ENCODE results near the gene CD37. TPM values are rescaled to one million over a fixed set of nuclear protein-coding genes. Genes with fewer than 3 reads are reported as not detected.
A peak's percentile ranks its signal among the peaks of the same experiment; 100 is the strongest.

CD37 gene
- total RNA-seq, 3 donors from 2014 or later, result 2.9 to 19.7 (median 15.4) TPM

- DNase-seq (ENCODE audit: low spot score in 2 of 2), result peak; percentile 65 to 86
- H3K9me3 ChIP-seq, result no peaks in the 10 kb centered on the region
- intact Hi-C loops (cut with DNase I; ENCODE audit: low total_unique reads), result no loop called here
- peaks cover 0 to 3% of the 10 kb centered on the region in 2 donors for H3K4me1 ChIP-seq
- no peaks in the 10 kb centered on the region for H3K36me3 ChIP-seq
- H3K27me3 ChIP-seq, result no peaks in the 10 kb centered on the region
- TF ChIP-seq POLR2AphosphoS5 (IDR thresholded peaks at IDR 0.05) (peak in 2 of 3 donors; percentile 25 to 51), POLR2A (IDR thresholded peaks at IDR 0.05) (no peak)
- peak overlapping the region; percentile 93 to 98 for H3K27ac ChIP-seq
- peak overlapping the region; percentile 78 to 89 (median 86) for H3K4me3 ChIP-seq
Measured at GRCh38 chr19:49361438-49362047, 26.3 kb downstream of the CD37 start.

- peak in 1 of 2 donors; percentile 46 for DNase-seq (ENCODE audit: low spot score in 2 of 2)
- peak within 1 kb of the TSS; percentile 78 to 89 (median 86) for H3K4me3 ChIP-seq
- H3K9me3 ChIP-seq, result no peaks in the 10 kb centered on the region
- intact Hi-C loops (cut with DNase I; ENCODE audit: low total_unique reads), result no loop called here
- peak within 1 kb of the TSS; percentile 93 to 98 for H3K27ac ChIP-seq
- H3K36me3 ChIP-seq, result no peaks in the 10 kb centered on the region
- TF ChIP-seq POLR2A (IDR thresholded peaks at IDR 0.05) (peak; percentile 41), POLR2AphosphoS5 (IDR thresholded peaks at IDR 0.05) (peak in 2 of 3 donors; percentile 15 to 20)
- TF ChIP-seq, protein P1, sequence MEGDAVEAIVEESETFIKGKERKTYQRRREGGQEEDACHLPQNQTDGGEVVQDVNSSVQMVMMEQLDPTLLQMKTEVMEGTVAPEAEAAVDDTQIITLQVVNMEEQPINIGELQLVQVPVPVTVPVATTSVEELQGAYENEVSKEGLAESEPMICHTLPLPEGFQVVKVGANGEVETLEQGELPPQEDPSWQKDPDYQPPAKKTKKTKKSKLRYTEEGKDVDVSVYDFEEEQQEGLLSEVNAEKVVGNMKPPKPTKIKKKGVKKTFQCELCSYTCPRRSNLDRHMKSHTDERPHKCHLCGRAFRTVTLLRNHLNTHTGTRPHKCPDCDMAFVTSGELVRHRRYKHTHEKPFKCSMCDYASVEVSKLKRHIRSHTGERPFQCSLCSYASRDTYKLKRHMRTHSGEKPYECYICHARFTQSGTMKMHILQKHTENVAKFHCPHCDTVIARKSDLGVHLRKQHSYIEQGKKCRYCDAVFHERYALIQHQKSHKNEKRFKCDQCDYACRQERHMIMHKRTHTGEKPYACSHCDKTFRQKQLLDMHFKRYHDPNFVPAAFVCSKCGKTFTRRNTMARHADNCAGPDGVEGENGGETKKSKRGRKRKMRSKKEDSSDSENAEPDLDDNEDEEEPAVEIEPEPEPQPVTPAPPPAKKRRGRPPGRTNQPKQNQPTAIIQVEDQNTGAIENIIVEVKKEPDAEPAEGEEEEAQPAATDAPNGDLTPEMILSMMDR (IDR thresholded peaks at IDR 0.05), result no peak
- no peaks in the 10 kb centered on the region for H3K4me1 ChIP-seq
- no peaks in the 10 kb centered on the region for H3K27me3 ChIP-seq
Measured at GRCh38 chr19:49362048-49362928, 27.1 kb downstream of the CD37 start, which contains the start of gene TEAD2. TSS of gene TEAD2 (minus strand) at chr19:49362416. CDS start at chr19:49360075, 2,341 bp downstream.

DNA sequence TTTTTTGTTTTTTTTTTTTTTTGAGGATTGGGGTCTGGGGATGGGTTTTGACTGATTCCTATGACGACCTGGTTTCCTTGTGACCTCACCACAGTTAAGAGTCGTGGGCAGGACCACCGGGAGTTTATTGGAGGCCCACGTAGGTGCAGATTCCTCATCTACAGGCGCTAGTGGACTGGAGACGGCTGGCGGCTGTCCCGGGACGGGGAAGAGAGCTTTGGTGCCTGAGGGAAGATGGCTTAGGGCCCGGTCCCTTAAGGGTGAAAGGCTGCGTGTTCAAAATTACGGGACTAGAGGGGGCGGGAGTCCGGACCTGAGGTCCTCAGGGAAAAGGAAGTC is 27.7 kb downstream of the CD37 start:
- peak in 1 of 2 donors; percentile 63 for DNase-seq (ENCODE audit: low spot score in 2 of 2)
- no peaks in the 10 kb centered on the region for H3K4me1 ChIP-seq
- TF ChIP-seq POLR2AphosphoS5 (IDR thresholded peaks at IDR 0.05) (no peak), POLR2A (IDR thresholded peaks at IDR 0.05) (no peak)
- TF ChIP-seq, protein P1 (IDR thresholded peaks at IDR 0.05), result no peak
- intact Hi-C loops (cut with DNase I; ENCODE audit: low total_unique reads), result no loop called here
- H3K9me3 ChIP-seq, result no peaks in the 10 kb centered on the region
- no peaks in the 10 kb centered on the region for H3K36me3 ChIP-seq
- peak overlapping the region; percentile 78 to 93 for H3K27ac ChIP-seq
- no peaks in the 10 kb centered on the region for H3K27me3 ChIP-seq
- peak overlapping the region; percentile 78 to 89 (median 86) for H3K4me3 ChIP-seq

DNA sequence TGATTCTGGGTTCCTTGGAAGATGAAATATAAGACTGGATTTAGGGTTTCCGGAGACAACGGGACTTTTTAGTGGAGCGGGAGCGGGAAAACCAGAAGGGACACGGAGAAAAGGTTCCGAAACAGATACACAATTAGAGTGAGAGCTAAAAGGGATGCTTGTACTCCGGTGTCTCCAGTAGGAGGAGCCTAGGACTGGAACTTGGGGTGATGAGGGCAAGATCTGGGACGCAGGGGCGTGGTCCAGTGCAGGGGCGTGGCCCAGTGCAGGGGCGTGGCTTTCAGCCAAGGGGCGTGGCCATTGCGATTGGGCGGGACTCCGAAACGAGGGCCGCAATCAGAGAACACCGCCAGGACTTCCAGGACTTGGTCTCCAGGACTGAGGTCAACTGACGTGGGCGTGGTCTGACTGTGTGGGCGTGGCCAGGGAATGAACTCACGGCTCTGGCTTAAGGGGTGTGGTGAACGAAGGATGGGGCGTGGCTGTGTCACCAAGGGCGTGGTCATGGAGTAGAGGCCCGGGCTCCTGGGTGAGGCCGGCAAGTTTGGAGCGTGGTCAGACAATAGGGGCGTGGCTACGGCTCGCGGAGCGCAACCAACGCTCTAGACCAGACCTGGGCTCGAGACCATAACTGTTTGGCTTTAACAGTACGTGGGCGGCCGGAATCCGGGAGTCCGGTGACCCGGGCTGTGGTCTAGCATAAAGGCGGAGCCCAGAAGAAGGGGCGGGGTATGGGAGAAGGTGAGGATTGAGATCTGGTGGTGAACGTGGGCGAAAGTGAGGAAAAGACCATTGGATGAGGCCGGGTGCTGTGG is 28.3 kb downstream of the CD37 start, which contains the start of gene DKKL1:
Gene DKKL1 (plus strand): TSS at position 610 of the 815 bp plus-strand sequence. CDS start 122 bp downstream, at position 732.
- H3K4me3 ChIP-seq, result peak within 1 kb of the TSS; percentile 78 to 89 (median 86)
- H3K36me3 ChIP-seq, result no peaks in the 10 kb centered on the region
- intact Hi-C loops (cut with DNase I; ENCODE audit: low total_unique reads), result no loop called here
- peaks cover 0 to under 1% of the 10 kb centered on the region in 2 donors for H3K9me3 ChIP-seq
- H3K27me3 ChIP-seq, result no peaks in the 10 kb centered on the region
- H3K27ac ChIP-seq, result peak within 1 kb of the TSS; percentile 78 to 93
- peak; percentile 62 for TF ChIP-seq POLR2A (IDR thresholded peaks at IDR 0.05)
- TF ChIP-seq POLR2AphosphoS5 (IDR thresholded peaks at IDR 0.05), result peak; percentile 29 to 90 (median 43)
- TF ChIP-seq, protein P1 (IDR thresholded peaks at IDR 0.05), result peak in 1 of 3 donors; percentile 12
- DNase-seq (ENCODE audit: low spot score in 2 of 2), result peak; percentile 100
- no peaks in the 10 kb centered on the region for H3K4me1 ChIP-seq

All from breast epithelium (tissue), 4 donors.